ENCODE data around the gene CEP89. TPM values are rescaled to one million over a fixed set of nuclear protein-coding genes. Genes with fewer than 3 reads are reported as not detected.

CEP89 gene
- total RNA-seq, 1 experiment from 2014 or later: 27.6 TPM

DNA sequence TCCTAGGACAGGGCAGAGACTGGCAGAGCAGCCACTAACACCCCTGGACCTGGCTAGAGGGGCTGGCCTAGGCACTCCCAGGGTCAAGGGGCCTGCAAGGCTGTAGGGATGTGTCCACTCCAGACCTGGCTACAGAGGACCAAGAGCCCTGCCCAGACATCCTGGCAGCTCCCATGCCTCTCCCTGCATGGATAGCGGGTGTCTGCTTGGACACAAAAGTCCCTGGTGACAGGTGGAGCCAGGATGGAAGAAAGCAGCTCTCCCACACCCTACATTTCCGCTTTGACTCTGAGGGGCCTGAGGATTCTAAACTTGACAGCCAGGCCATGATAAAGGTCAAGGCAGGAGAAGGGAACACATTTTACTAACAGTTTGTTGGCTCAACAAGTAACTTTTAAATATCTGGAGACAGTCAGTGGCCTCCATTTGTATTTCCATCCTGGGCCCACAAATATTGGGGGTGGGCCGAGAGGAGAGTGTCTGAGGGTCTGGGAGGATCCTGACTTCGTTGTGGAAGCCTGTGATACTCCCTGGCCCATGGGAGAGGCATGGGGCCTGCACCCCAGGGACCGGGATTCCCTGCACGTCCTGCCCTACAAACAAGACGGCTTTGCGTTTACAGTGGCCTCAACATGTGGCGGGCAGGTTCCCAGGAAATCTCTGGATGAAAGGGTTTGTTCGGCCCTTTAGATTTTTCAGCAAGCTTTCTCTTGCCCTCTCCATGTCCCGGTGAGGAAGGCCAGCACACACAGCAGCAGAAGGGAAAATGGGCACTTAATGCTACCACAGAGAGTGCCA, 82.4 kb downstream of the CEP89 start:
- DNase-seq (ENCODE audit: low read depth, low spot score) (no peak), ATAC-seq (no peak)
- H3K9me2 ChIP-seq (ENCODE audit: insufficient read depth): no peaks in the 10 kb centered on the region
- BruUV-seq (replicated peaks): no TSS peak
- no peak overlapping the region for H3K4me3 ChIP-seq (replicated peaks in 1 of 2; ENCODE audit: low read depth in 1 of 2, low read length in 2 of 2)
- CTCF ChIA-PET: no interaction called here
- H3K9ac ChIP-seq (ENCODE audit: low read length): no peak overlapping the region
- no peak for TF ChIP-seq REST (IDR thresholded peaks at IDR 0.05; ENCODE audit: low read depth)
- no peak for TF ChIP-seq ZNF274 (IDR thresholded peaks at IDR 0.05; ENCODE audit: low read depth, low read length)
- TF ChIP-seq CBX3 (IDR thresholded peaks at IDR 0.05; ENCODE audit: low read depth): no peak
- no peak for TF ChIP-seq POLR2AphosphoS5 (IDR thresholded peaks at IDR 0.05; ENCODE audit: low read depth, low read length)
- TF ChIP-seq, protein P1, sequence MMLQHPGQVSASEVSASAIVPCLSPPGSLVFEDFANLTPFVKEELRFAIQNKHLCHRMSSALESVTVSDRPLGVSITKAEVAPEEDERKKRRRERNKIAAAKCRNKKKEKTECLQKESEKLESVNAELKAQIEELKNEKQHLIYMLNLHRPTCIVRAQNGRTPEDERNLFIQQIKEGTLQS (IDR thresholded peaks at IDR 0.05): no peak
- TF ChIP-seq CEBPB (IDR thresholded peaks at IDR 0.05; ENCODE audit: low read depth): no peak
- no peak for TF ChIP-seq RAD21 (IDR thresholded peaks at IDR 0.05; ENCODE audit: low read depth)
- no peak for TF ChIP-seq ELF1 (IDR thresholded peaks at IDR 0.05; ENCODE audit: borderline replicate concordance, low read depth)
- TF ChIP-seq, protein P2, sequence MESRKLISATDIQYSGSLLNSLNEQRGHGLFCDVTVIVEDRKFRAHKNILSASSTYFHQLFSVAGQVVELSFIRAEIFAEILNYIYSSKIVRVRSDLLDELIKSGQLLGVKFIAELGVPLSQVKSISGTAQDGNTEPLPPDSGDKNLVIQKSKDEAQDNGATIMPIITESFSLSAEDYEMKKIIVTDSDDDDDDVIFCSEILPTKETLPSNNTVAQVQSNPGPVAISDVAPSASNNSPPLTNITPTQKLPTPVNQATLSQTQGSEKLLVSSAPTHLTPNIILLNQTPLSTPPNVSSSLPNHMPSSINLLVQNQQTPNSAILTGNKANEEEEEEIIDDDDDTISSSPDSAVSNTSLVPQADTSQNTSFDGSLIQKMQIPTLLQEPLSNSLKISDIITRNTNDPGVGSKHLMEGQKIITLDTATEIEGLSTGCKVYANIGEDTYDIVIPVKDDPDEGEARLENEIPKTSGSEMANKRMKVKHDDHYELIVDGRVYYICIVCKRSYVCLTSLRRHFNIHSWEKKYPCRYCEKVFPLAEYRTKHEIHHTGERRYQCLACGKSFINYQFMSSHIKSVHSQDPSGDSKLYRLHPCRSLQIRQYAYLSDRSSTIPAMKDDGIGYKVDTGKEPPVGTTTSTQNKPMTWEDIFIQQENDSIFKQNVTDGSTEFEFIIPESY (IDR thresholded peaks at IDR 0.05; ENCODE audit: extremely low read depth, insufficient replicate concordance, low read length): no peak
- peaks cover 5 to 6% of the 10 kb centered on the region in 2 experiments; a peak in 3 of 4 replicates for H3K9me3 ChIP-seq (ENCODE audit: control insufficient read depth in 1 of 2, insufficient read depth in 1 of 2, low read depth in 1 of 2, low read length in 2 of 2)
- no peak overlapping the region for H3K27ac ChIP-seq (ENCODE audit: low read depth, low read length)
- no peaks in the 10 kb centered on the region for H3K4me1 ChIP-seq (ENCODE audit: control insufficient read depth in 1 of 2, insufficient read depth in 2 of 2, low read length in 2 of 2)
- H2AFZ ChIP-seq (ENCODE audit: low read depth, low read length, poor library complexity, severe bottlenecking): no peak overlapping the region
- H3K36me3 ChIP-seq (ENCODE audit: control insufficient read depth in 1 of 2, insufficient read depth in 2 of 2, low read length in 2 of 2): no peaks in the 10 kb centered on the region
- no peaks in the 10 kb centered on the region for H4K20me1 ChIP-seq (ENCODE audit: insufficient read depth)
- intact Hi-C loops (cut with micrococcal nuclease): no loop called here
- no peaks in the 10 kb centered on the region for H3K79me2 ChIP-seq (ENCODE audit: insufficient read depth, low read length)
- RAD21 ChIA-PET (ENCODE audit: low non-redundant PET in 1 of 2, low total read pairs in 2 of 2, uncharacterized antibody in 2 of 2, unreplicated experiment in 2 of 2): no interaction called here
- POLR2A ChIA-PET: no interaction called here
- H3K27me3 ChIP-seq (ENCODE audit: insufficient read depth, low read length): no peaks in the 10 kb centered on the region
- no peak overlapping the region for H3K4me2 ChIP-seq (ENCODE audit: low read length)

Measured in HCT116 (cell line).